ENCODE measurements around the gene CFAP299.

DNA sequence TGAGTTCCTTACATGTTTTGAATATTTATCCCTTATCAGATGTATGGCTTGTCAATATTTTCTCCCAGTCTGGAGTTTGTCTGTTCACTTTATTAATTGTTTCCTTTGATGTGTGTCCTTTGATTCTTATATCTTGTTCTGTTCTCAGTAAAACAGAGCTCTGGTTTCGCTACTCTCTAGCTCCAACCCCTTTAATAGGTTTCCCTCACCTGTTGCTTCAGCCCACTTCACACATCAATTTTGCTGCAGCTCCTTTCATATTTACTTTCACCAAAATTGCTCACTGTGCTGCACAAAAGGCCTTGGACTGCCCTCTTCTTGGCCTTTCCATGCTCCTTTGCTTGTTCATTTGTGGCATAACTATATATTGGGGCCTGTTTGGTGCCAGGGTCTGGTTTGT, 85.1 kb downstream of the CFAP299 start:
- TF ChIP-seq EZH2 (IDR thresholded peaks at IDR 0.05; ENCODE audit: borderline replicate concordance, low read length) = no peak
- TF ChIP-seq, protein P1, sequence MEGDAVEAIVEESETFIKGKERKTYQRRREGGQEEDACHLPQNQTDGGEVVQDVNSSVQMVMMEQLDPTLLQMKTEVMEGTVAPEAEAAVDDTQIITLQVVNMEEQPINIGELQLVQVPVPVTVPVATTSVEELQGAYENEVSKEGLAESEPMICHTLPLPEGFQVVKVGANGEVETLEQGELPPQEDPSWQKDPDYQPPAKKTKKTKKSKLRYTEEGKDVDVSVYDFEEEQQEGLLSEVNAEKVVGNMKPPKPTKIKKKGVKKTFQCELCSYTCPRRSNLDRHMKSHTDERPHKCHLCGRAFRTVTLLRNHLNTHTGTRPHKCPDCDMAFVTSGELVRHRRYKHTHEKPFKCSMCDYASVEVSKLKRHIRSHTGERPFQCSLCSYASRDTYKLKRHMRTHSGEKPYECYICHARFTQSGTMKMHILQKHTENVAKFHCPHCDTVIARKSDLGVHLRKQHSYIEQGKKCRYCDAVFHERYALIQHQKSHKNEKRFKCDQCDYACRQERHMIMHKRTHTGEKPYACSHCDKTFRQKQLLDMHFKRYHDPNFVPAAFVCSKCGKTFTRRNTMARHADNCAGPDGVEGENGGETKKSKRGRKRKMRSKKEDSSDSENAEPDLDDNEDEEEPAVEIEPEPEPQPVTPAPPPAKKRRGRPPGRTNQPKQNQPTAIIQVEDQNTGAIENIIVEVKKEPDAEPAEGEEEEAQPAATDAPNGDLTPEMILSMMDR (IDR thresholded peaks at IDR 0.05; ENCODE audit: low read length) = no peak
